Mammary epithelial cell (primary cell): ENCODE measurements around the gene UBE2J2.
"Not testable (repeated sequence)": the region's sequence is repeated elsewhere in the genome, so short reads cannot be mapped to it uniquely, and the experiment has no call there.

Source experiments
- CTCF ChIP-seq, 2 donors: IDR thresholded peaks in 1 of 2; conservative IDR thresholded peaks in 1 of 2; 2 replicates each; pipeline ENCODE4 v1.5.1; 2011 to 2012; ENCODE audit warnings: inconsistent platforms in 2 of 2, low read length in 2 of 2, mild to moderate bottlenecking in 2 of 2, control low read depth in 1 of 2, low read depth in 1 of 2; ENCODE audit not compliant: insufficient read depth in 1 of 2; ENCODE audit errors: extremely low read depth in 1 of 2
- EZH2 ChIP-seq: IDR thresholded peaks from 2 replicates; pipeline ENCODE4 v1.6.1; 2012; ENCODE audit warnings: low read length, inconsistent platforms, borderline replicate concordance

- not testable (repeated sequence) for TF ChIP-seq CTCF (conservative IDR thresholded peaks at IDR 0.05 in 1 of 2, IDR thresholded peaks at IDR 0.05 in 1 of 2; ENCODE audit: extremely low read depth in 1 of 2, insufficient read depth in 1 of 2, low read depth in 1 of 2, low read length in 2 of 2); EZH2
These were observed 42.5 kb upstream of the UBE2J2 start for GRCh38 chr1:1316199-1316598.
